B cell (primary cell): ENCODE measurements around the gene DOHH. TPM values are rescaled to one million over a fixed set of nuclear protein-coding genes. Genes with fewer than 3 reads are reported as not detected.

Experiments used
- ATAC-seq: fragments of 200-7000 bp; cut with Tn5 transposase; one replicate; pipeline ENCODE4 v1.10.0; 2021; ENCODE audit warnings: low read depth, mild to moderate bottlenecking, moderate number of reproducible peaks, moderate library complexity
- CTCF ChIA-PET: fragments of 350-600 bp; sonication (Branson Sonifier 250); formaldehyde crosslinking; loops from one replicate; lab custom pipeline; 2021; ENCODE audit warnings: antibody characterized with exemption, inconsistent platforms; lab: Charles Lee
- POLR2A ChIA-PET: fragments of 350-600 bp; sonication (Branson Sonifier 250); formaldehyde crosslinking; loops from one replicate; lab custom pipeline; 2021; ENCODE audit warnings: antibody characterized with exemption; lab: Charles Lee
- DNase-seq: peaks from one replicate; pipeline ENCODE4 v3.0.0; 2013
- H2AFZ ChIP-seq: 2 replicates; pipeline ENCODE4 v1.6.1; 2012; ENCODE audit warnings: mild to moderate bottlenecking, low read depth, low read length; ENCODE audit not compliant: insufficient read depth, poor library complexity, severe bottlenecking
- H3K27ac ChIP-seq, 2 donors: 1 replicate in 1 of 2; 2 replicates in 1 of 2; pipeline ENCODE4 v1.5.1; 2012 to 2013; ENCODE audit warnings: low read length in 2 of 2, mild to moderate bottlenecking in 2 of 2, moderate library complexity in 1 of 2
- H3K27me3 ChIP-seq, 4 experiments: fragments of 200-600 bp in 1 of 4; sonication (generic) in 1 of 4; replicated peaks in 1 of 4; 1 replicate in 2 of 4; 2 replicates in 2 of 4; pipeline versions ENCODE4 v1.6.1 to v1.7.0; 2013 to 2016; ENCODE audit warnings: low read length in 3 of 4, mild to moderate bottlenecking in 2 of 4, mixed read lengths in 1 of 4, moderate library complexity in 1 of 4; ENCODE audit not compliant: insufficient read depth in 4 of 4, control insufficient read depth in 3 of 4; ENCODE audit errors: control extremely low read depth in 1 of 4
- H3K36me3 ChIP-seq, 2 experiments: replicated peaks in 1 of 2; 1 replicate in 1 of 2; 2 replicates in 1 of 2; pipeline versions ENCODE4 v1.6.1 to v1.7.1; 2013; ENCODE audit warnings: low read length in 1 of 2; ENCODE audit not compliant: insufficient read depth in 2 of 2, control insufficient read depth in 1 of 2; ENCODE audit errors: control extremely low read depth in 1 of 2, extremely low read depth in 1 of 2
- H3K4me1 ChIP-seq, 2 donors: fragments of 200-600 bp in 1 of 2; sonication (generic) in 1 of 2; 1 replicate in 1 of 2; 2 replicates in 1 of 2; pipeline versions ENCODE4 v1.5.1 to v1.6.1; 2013 to 2017; ENCODE audit warnings: low read length in 2 of 2; ENCODE audit not compliant: control insufficient read depth in 2 of 2, insufficient read depth in 2 of 2
- H3K4me2 ChIP-seq: replicated peaks from 2 replicates; pipeline ENCODE3; 2012; ENCODE audit warnings: mild to moderate bottlenecking, low read depth, low read length; ENCODE audit not compliant: poor library complexity, severe bottlenecking
- H3K4me3 ChIP-seq, 5 experiments: fragments of 200-600 bp in 1 of 5; sonication (generic) in 1 of 5; 1 replicate in 3 of 5; 2 replicates in 2 of 5; pipeline versions ENCODE4 v1.5.1 to v1.7.0; 2011 to 2016; ENCODE audit warnings: low read length in 4 of 5, mild to moderate bottlenecking in 4 of 5, low read depth in 2 of 5, control low read depth in 1 of 5, moderate library complexity in 1 of 5; ENCODE audit not compliant: insufficient read depth in 1 of 5; ENCODE audit errors: control extremely low read depth in 1 of 5, extremely low read depth in 1 of 5
- H3K79me2 ChIP-seq: fragments of 200-600 bp; sonication (generic); one replicate; pipeline ENCODE4 v1.6.0; 2016; ENCODE audit warnings: low read length; ENCODE audit not compliant: control insufficient read depth, insufficient read depth
- H3K9ac ChIP-seq: fragments of 200-600 bp; sonication (generic); 2 replicates; pipeline ENCODE4 v1.6.1; 2017; ENCODE audit warnings: mild to moderate bottlenecking, low read length, moderate library complexity
- H3K9me3 ChIP-seq, 3 donors: one replicate each; pipeline versions ENCODE4 v1.6.1 to v1.7.1; 2013; ENCODE audit warnings: low read length in 2 of 3; ENCODE audit not compliant: control insufficient read depth in 2 of 3, insufficient read depth in 1 of 3; ENCODE audit errors: control extremely low read depth in 1 of 3
- H4K20me1 ChIP-seq: 2 replicates; pipeline ENCODE4 v1.6.0; 2012; ENCODE audit warnings: mild to moderate bottlenecking, low read length; ENCODE audit not compliant: insufficient read depth, control insufficient read depth, poor library complexity, severe bottlenecking
- H3K27ac Mint-ChIP-seq: one replicate; pipeline ENCODE4 v1.8.0; 2021; ENCODE audit warnings: mixed read lengths
- H3K27me3 Mint-ChIP-seq: one replicate; pipeline ENCODE4 v1.8.0; 2021; ENCODE audit warnings: mixed read lengths
- H3K4me1 Mint-ChIP-seq: one replicate; pipeline ENCODE4 v1.8.0; 2021; ENCODE audit warnings: mixed read lengths
- H3K4me3 Mint-ChIP-seq: one replicate; pipeline ENCODE4 v1.8.0; 2021; ENCODE audit warnings: mixed read lengths
- H3K9me3 Mint-ChIP-seq: one replicate; pipeline ENCODE4 v1.8.0; 2022; ENCODE audit warnings: mixed read lengths; ENCODE audit not compliant: insufficient read depth
- CTCF ChIP-seq: fragments of 200-600 bp; IDR thresholded peaks from one replicate; pipeline ENCODE4 v1.8.0; 2022; ENCODE audit warnings: antibody characterized with exemption, mild to moderate bottlenecking
- EZH2 ChIP-seq: IDR thresholded peaks from 2 replicates; pipeline ENCODE4 v1.6.1; 2012; ENCODE audit warnings: borderline replicate concordance, low read depth, mild to moderate bottlenecking, moderate library complexity, low read length; ENCODE audit not compliant: insufficient read depth, poor library complexity, severe bottlenecking
- WGBS: methylation state at CpG from one replicate; pipeline ENCODE4 v1.1.5; 2013; ENCODE audit warnings: missing lambda C conversion rate; ENCODE audit not compliant: insufficient coverage; 5-methylcytosine and 5-hydroxymethylcytosine counted together
- intact Hi-C: fragments of 100-400 bp; cut with micrococcal nuclease; formaldehyde crosslinking; loops from one replicate; pipeline ENCODE4 v1.10.0; 2022
- polyA plus RNA-seq: library from polyadenylated mRNA; depleted of rRNA; stranded (reverse); fragments of >200 nt; gene quantifications from 2 replicates; pipeline ENCODE4 v1.2.3, GENCODE V29; 2012
- total RNA-seq, 2 donors: library from RNA; stranded (reverse); fragments of 120-200 nt in 1 of 2; gene quantifications; 1 replicate in 1 of 2; 2 replicates in 1 of 2; pipeline versions ENCODE4 v1.2.3 to v1.2.4, GENCODE V29; 2013 to 2022

DOHH gene
- total and polyA plus RNA-seq, 2 donors (not counting 1 experiment from before 2014, with no cell fraction given), result 6.6 to 8.6 TPM

- Histone ChIP-seq H2AFZ (no peak overlapping the region), H3K9ac (no peak overlapping the region), H3K4me3 (no peak overlapping the region), H3K4me1 (no peaks in the 10 kb centered on the region), H3K27me3 (peaks cover 0 to 2% (median 0%) of the 10 kb centered on the region in 4 experiments), H3K9me3 (peaks cover 0 to 11% (median 3%) of the 10 kb centered on the region in 3 donors), H3K27ac (no peak overlapping the region), H3K79me2 (no peaks in the 10 kb centered on the region), H4K20me1 (no peaks in the 10 kb centered on the region), H3K36me3 (no peaks in the 10 kb centered on the region), H3K4me2 (no peak overlapping the region)
- Mint-ChIP-seq H3K4me3 (no peak overlapping the region), H3K9me3 (peaks cover 3% of the 10 kb centered on the region), H3K4me1 (no peaks in the 10 kb centered on the region), H3K27ac (no peak overlapping the region), H3K27me3 (peaks cover 4% of the 10 kb centered on the region)
- 74% methylated on average over 14 of the region's 14 CpGs for WGBS
- CTCF ChIA-PET, result interaction anchor here (1.3 to 3.7 kb wide), 4 partner anchors 10 to 144 kb away, joined by 5 to 16 read pairs (median 9); partner anchors contain the start of gene SMIM24
- intact Hi-C loops, result no loop called here
- DNase-seq (no peak), ATAC-seq (no peak)
- TF ChIP-seq CTCF, result no peak
- no peak for TF ChIP-seq EZH2
- POLR2A ChIA-PET, result no interaction called here
These were observed 30.6 kb downstream of the DOHH start for GRCh38 chr19:3469638-3470499.

- POLR2A ChIA-PET, result no interaction called here
- H2AFZ ChIP-seq, result no peak overlapping the region
- CTCF ChIA-PET, result interaction anchor here (1.0 to 3.7 kb wide), 3 partner anchors 17 to 163 kb away, joined by 3 to 16 read pairs (median 3); no protein-coding TSS in a partner anchor
- intact Hi-C loops, result no loop called here
- no peaks in the 10 kb centered on the region for H3K36me3 ChIP-seq
- Mint-ChIP-seq H3K4me3 (no peak overlapping the region), H3K27ac (no peak overlapping the region), H3K4me1 (no peaks in the 10 kb centered on the region), H3K9me3 (peaks cover 3% of the 10 kb centered on the region), H3K27me3 (peaks cover 4% of the 10 kb centered on the region)
- no peaks in the 10 kb centered on the region for H3K79me2 ChIP-seq
- DNase-seq (no peak), ATAC-seq (no peak)
- H3K4me2 ChIP-seq, result no peak overlapping the region
- peaks cover 0 to 11% (median 3%) of the 10 kb centered on the region in 3 donors for H3K9me3 ChIP-seq
- no peak overlapping the region for H3K27ac ChIP-seq
- H4K20me1 ChIP-seq, result no peaks in the 10 kb centered on the region
- WGBS, result 89% methylated on average over 1 of the region's 3 CpGs
- H3K4me1 ChIP-seq, result no peaks in the 10 kb centered on the region
- TF ChIP-seq EZH2 (no peak), CTCF (no peak)
- no peak overlapping the region for H3K4me3 ChIP-seq
- H3K9ac ChIP-seq, result no peak overlapping the region
- H3K27me3 ChIP-seq, result peaks cover 0 to 2% (median 0%) of the 10 kb centered on the region in 4 experiments
These were observed 32.3 kb downstream of the DOHH start for GRCh38 chr19:3468211-3468610.
